Gastrocnemius medialis (tissue), 4 donors: ENCODE measurements around the gene VWA8. TPM values are rescaled to one million over a fixed set of nuclear protein-coding genes. Genes with fewer than 3 reads are reported as not detected.
A peak's percentile ranks its signal among the peaks of the same experiment; 100 is the strongest.
"Not testable (repeated sequence)": the region's sequence is repeated elsewhere in the genome, so short reads cannot be mapped to it uniquely, and the experiment has no call there.

Experiments
- ATAC-seq, 2 donors: fragments of 150-250 bp; one replicate each; pipeline ENCODE4 v1.9.1; 2016
- DNase-seq, 2 donors: peaks; one replicate each; pipeline ENCODE4 v3.0.0-alpha.2; 2019
- H3K27ac ChIP-seq, 4 donors: fragments of 200-600 bp; sonication (generic); 1 replicate in 1 of 4; 2 replicates in 3 of 4; pipeline ENCODE4 v1.5.1; 2016 to 2018; ENCODE audit warnings: mild to moderate bottlenecking in 2 of 4, moderate library complexity in 1 of 4
- H3K27me3 ChIP-seq, 3 donors: fragments of 200-600 bp; sonication (generic) in 2 of 3; 1 replicate in 1 of 3; 2 replicates in 2 of 3; pipeline versions ENCODE4 v1.5.1 to v1.6.0; 2016 to 2019; ENCODE audit warnings: mild to moderate bottlenecking in 1 of 3, moderate library complexity in 1 of 3
- H3K36me3 ChIP-seq, 2 donors: fragments of 200-600 bp; sonication (generic) in 1 of 2; one replicate each; pipeline ENCODE4 v1.5.1; 2017 to 2018
- H3K4me1 ChIP-seq, 2 donors: fragments of 200-600 bp; sonication (generic) in 1 of 2; one replicate each; pipeline ENCODE4 v1.5.1; 2016 to 2017; ENCODE audit warnings: mild to moderate bottlenecking in 2 of 2
- H3K4me3 ChIP-seq, 4 donors: fragments of 200-600 bp; sonication (generic) in 3 of 4; 1 replicate in 1 of 4; 2 replicates in 3 of 4; pipeline ENCODE4 v1.5.1; 2016 to 2019; ENCODE audit warnings: mild to moderate bottlenecking in 2 of 4
- H3K9me3 ChIP-seq, 3 donors: fragments of 200-600 bp; sonication (generic) in 2 of 3; 1 replicate in 1 of 3; 2 replicates in 2 of 3; pipeline ENCODE4 v1.5.1; 2016 to 2019
- CTCF ChIP-seq, 5 experiments: fragments of 450-650 bp in 3 of 5; fragments of 200-600 bp in 2 of 5; sonication (generic) in 2 of 5; IDR thresholded peaks in 4 of 5; conservative IDR thresholded peaks in 1 of 5; 1 replicate in 4 of 5; 2 replicates in 1 of 5; pipeline ENCODE4 v1.5.1; 2016 to 2019; ENCODE audit warnings: antibody characterized with exemption in 5 of 5, mild to moderate bottlenecking in 3 of 5, moderate library complexity in 3 of 5
- POLR2A ChIP-seq, 2 donors: fragments of 450-650 bp; IDR thresholded peaks; one replicate each; pipeline ENCODE4 v1.6.1; 2017; ENCODE audit warnings: antibody characterized with exemption in 2 of 2, mild to moderate bottlenecking in 2 of 2, moderate library complexity in 2 of 2
- in situ Hi-C, 4 donors: fragments of 200-750 bp; cut with MboI; loops; one replicate each; pipeline versions ENCODE4 v1.15.0 to v1.8.0; 2017; ENCODE audit warnings: low sequenced_read_pairs in 4 of 4
- intact Hi-C: fragments of 100-400 bp; cut with DNase I; formaldehyde crosslinking; loops from one replicate; pipeline ENCODE4 v1.15.1; 2023; ENCODE audit warnings: low total_unique reads
- total RNA-seq, 4 donors: library from RNA; depleted of rRNA; stranded (reverse); fragments of >200 nt; gene quantifications; one replicate each; pipeline versions ENCODE4 v1.1.0 to v1.2.3, GENCODE V29; 2016

VWA8 gene
- total RNA-seq, 4 donors from 2014 or later: 24.7 to 37.9 (median 29.7) TPM

- H3K4me1 ChIP-seq: peaks cover 3 to 22% of the 10 kb centered on the region in 2 donors
- no peaks in the 10 kb centered on the region for H3K9me3 ChIP-seq
- H3K36me3 ChIP-seq: no peaks in the 10 kb centered on the region
- ATAC-seq (no peak), DNase-seq (no peak)
- H3K27ac ChIP-seq: peak overlapping the region in 3 of 4 donors; percentile 9 to 58 (median 36)
- no peaks in the 10 kb centered on the region for H3K27me3 ChIP-seq
- in situ Hi-C loops (loop anchor here in 3 of 4 donors (25.0 kb wide), 3 partner anchors 188 to 462 kb away; partner anchors contain the start of gene RGCC (in 1 of the 3)), intact Hi-C loops (loop anchor here (5.0 kb wide), 1 partner anchor 238 kb away; no protein-coding TSS in a partner anchor)
- no peak for TF ChIP-seq POLR2A (IDR thresholded peaks at IDR 0.05)
- TF ChIP-seq CTCF (IDR thresholded peaks at IDR 0.05 in 4 of 5, conservative IDR thresholded peaks at IDR 0.05 in 1 of 5): no peak
- no peak overlapping the region for H3K4me3 ChIP-seq
These were observed 310.2 kb downstream of the VWA8 start for GRCh38 chr13:41650706-41651105.

- peak in 1 of 5 experiments; percentile 23 for TF ChIP-seq CTCF (IDR thresholded peaks at IDR 0.05 in 4 of 5, conservative IDR thresholded peaks at IDR 0.05 in 1 of 5)
- no peak for TF ChIP-seq POLR2A (IDR thresholded peaks at IDR 0.05)
- peak overlapping the region; percentile 9 to 58 (median 28) for H3K27ac ChIP-seq
- ATAC-seq: no peak
These were observed 311.2 kb downstream of the VWA8 start for GRCh38 chr13:41649659-41650058.

GRCh38 chr13:41648314-41648935, 312.5 kb downstream of the VWA8 start:
- peak overlapping the region; percentile 4 to 58 (median 22) for H3K27ac ChIP-seq
- H3K4me3 ChIP-seq: no peak overlapping the region
- peaks cover 3 to 32% of the 10 kb centered on the region in 2 donors for H3K4me1 ChIP-seq
- no peaks in the 10 kb centered on the region for H3K36me3 ChIP-seq
- intact Hi-C loops: loop anchor here (5.0 kb wide), 1 partner anchor 36 kb away; no protein-coding TSS in a partner anchor
- no peak for DNase-seq
- no peak for ATAC-seq
- in situ Hi-C loops: loop anchor here in 2 of 4 donors (5.0 to 25.0 kb wide), 2 partner anchors 186 to 296 kb away; partner anchors contain the start of gene RGCC (in 1 of the 2)
- no peaks in the 10 kb centered on the region for H3K9me3 ChIP-seq
- no peaks in the 10 kb centered on the region for H3K27me3 ChIP-seq
- no peak for TF ChIP-seq CTCF (IDR thresholded peaks at IDR 0.05 in 4 of 5, conservative IDR thresholded peaks at IDR 0.05 in 1 of 5)
- TF ChIP-seq POLR2A (IDR thresholded peaks at IDR 0.05): no peak

More at GRCh38 chr13:41649659-41650058, 311.2 kb downstream of the VWA8 start:
- no peaks in the 10 kb centered on the region for H3K9me3 ChIP-seq
- no peaks in the 10 kb centered on the region for H3K36me3 ChIP-seq
- no peak overlapping the region for H3K4me3 ChIP-seq
- intact Hi-C loops: loop anchor here (5.0 kb wide), 2 partner anchors 37 to 237 kb away; no protein-coding TSS in a partner anchor
- DNase-seq: no peak
- in situ Hi-C loops: loop anchor here in 3 of 4 donors (5.0 to 25.0 kb wide), 4 partner anchors 187 to 463 kb away; partner anchors contain the start of gene RGCC (in 2 of the 3)
- peaks cover 3 to 32% of the 10 kb centered on the region in 2 donors for H3K4me1 ChIP-seq
- no peaks in the 10 kb centered on the region for H3K27me3 ChIP-seq

GRCh38 chr13:41647699-41648313, 313.1 kb downstream of the VWA8 start:
- ATAC-seq, H3K9me3 ChIP-seq, DNase-seq, H3K36me3 ChIP-seq, H3K27me3 ChIP-seq, H3K4me3 ChIP-seq: not testable (repeated sequence)
- intact Hi-C loops (loop anchor here (5.0 kb wide), 1 partner anchor 36 kb away; no protein-coding TSS in a partner anchor), in situ Hi-C loops (loop anchor here in 2 of 4 donors (5.0 to 25.0 kb wide), 2 partner anchors 186 to 296 kb away; partner anchors contain the start of gene RGCC (in 1 of the 2))
- H3K27ac ChIP-seq: peak overlapping the region; percentile 4 to 58 (median 22)
- H3K4me1 ChIP-seq: peaks cover 3 to 32% of the 10 kb centered on the region in 2 donors
